ENCODE measurements around the gene ATG2B. TPM values are rescaled to one million over a fixed set of nuclear protein-coding genes. Genes with fewer than 3 reads are reported as not detected.

ATG2B gene
- total RNA-seq, 1 experiment from 2014 or later = 19.4 TPM

DNA sequence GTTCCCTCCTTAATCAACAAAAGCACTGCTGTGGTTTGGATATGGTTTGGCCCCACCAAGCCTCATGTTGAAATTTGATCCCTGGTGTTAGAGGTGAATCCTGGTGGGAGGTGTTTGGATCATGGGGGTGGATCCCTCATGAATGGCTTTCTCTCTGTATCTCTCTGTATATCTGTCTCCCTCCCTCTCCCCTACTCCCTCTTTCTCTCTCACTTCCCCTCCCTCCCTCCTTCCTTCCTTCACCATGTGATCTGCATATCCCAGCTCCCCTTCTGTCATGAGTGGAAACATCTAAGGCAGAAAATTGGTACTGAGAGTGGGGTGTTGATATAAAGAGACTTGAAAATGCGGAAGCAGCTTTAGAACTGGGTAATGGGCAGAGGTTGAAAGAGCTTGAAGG lies 5.4 kb upstream of the ATG2B start:
- no peak overlapping the region for H3K27ac Mint-ChIP-seq (ENCODE audit: unreplicated experiment)
- intact Hi-C loops (cut with micrococcal nuclease; ENCODE audit: unreplicated experiment) = no loop called here
- no peaks in the 10 kb centered on the region; the same call in 1 of the 2 replicates for H3K36me3 ChIP-seq (ENCODE audit: control insufficient read depth, insufficient read depth, low read length)
- H3K4me3 Mint-ChIP-seq (ENCODE audit: unreplicated experiment) = no peak overlapping the region
- no peaks in the 10 kb centered on the region for H3K9me3 ChIP-seq
- BruUV-seq (replicated peaks) = no TSS peak
- ChIA-PET CTCF (interaction anchor here (0.7 kb wide), 1 partner anchor 68 kb away, joined by 3 read pairs; no protein-coding TSS in a partner anchor), POLR2A (interaction anchor here (0.6 kb wide), 1 partner anchor 372 kb away, joined by 7 read pairs; no protein-coding TSS in a partner anchor)
- H3K4me3 ChIP-seq (ENCODE audit: low read depth, low read length) = no peak overlapping the region
- TF ChIP-seq, protein P1, sequence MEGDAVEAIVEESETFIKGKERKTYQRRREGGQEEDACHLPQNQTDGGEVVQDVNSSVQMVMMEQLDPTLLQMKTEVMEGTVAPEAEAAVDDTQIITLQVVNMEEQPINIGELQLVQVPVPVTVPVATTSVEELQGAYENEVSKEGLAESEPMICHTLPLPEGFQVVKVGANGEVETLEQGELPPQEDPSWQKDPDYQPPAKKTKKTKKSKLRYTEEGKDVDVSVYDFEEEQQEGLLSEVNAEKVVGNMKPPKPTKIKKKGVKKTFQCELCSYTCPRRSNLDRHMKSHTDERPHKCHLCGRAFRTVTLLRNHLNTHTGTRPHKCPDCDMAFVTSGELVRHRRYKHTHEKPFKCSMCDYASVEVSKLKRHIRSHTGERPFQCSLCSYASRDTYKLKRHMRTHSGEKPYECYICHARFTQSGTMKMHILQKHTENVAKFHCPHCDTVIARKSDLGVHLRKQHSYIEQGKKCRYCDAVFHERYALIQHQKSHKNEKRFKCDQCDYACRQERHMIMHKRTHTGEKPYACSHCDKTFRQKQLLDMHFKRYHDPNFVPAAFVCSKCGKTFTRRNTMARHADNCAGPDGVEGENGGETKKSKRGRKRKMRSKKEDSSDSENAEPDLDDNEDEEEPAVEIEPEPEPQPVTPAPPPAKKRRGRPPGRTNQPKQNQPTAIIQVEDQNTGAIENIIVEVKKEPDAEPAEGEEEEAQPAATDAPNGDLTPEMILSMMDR (IDR thresholded peaks at IDR 0.05; ENCODE audit: insufficient read depth in 1 of 2, low read depth in 1 of 2, low read length in 1 of 2, severe bottlenecking in 1 of 2, unreplicated experiment in 1 of 2) = no peak
- peaks cover 13% of the 10 kb centered on the region; the same call in 1 of the 2 replicates for H3K4me1 ChIP-seq
- no peaks in the 10 kb centered on the region for H3K27me3 Mint-ChIP-seq (ENCODE audit: insufficient read depth, unreplicated experiment)
- H3K4me1 Mint-ChIP-seq (ENCODE audit: low read depth, unreplicated experiment) = peaks cover 14% of the 10 kb centered on the region
- no peaks in the 10 kb centered on the region for H3K9me3 Mint-ChIP-seq (ENCODE audit: unreplicated experiment)
- no peak for DNase-seq
- peaks cover 12% of the 10 kb centered on the region for H3K36me3 Mint-ChIP-seq (ENCODE audit: insufficient read depth, unreplicated experiment)
- no peaks in the 10 kb centered on the region for H3K27me3 ChIP-seq (replicated peaks; ENCODE audit: control insufficient read depth, insufficient read depth, low read length)

DNA sequence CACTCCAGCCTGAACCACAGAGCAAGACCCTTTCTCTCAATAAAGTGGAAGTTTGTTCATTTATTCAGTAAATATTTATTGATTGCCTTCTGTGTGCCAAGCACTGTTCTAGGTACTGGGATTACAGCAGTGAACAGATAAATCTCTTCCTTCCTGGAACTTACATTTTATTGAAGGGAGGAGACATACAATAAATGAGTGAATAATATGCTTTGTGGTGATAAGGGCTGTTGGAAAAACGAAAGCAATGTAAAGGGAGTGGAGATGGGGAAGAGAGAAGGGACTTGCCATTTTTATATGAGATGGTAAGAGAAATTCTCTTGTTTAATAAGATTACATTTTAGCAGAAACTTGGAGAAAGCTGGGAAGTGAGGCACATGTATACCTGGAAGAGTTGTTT lies 1.8 kb upstream of the ATG2B start:
- CTCF ChIA-PET = no interaction called here
- BruUV-seq (replicated peaks) = no TSS peak
- peaks cover 14% of the 10 kb centered on the region for H3K4me1 Mint-ChIP-seq (ENCODE audit: low read depth, unreplicated experiment)
- intact Hi-C loops (cut with micrococcal nuclease; ENCODE audit: unreplicated experiment) = no loop called here
- no peak for DNase-seq
- POLR2A ChIA-PET = no interaction called here
- Histone ChIP-seq H3K4me3 (ENCODE audit: low read depth, low read length) (peak overlapping the region; percentile 95), H3K4me1 (peaks cover 18% of the 10 kb centered on the region; the same call in 1 of the 2 replicates), H3K27me3 (replicated peaks; ENCODE audit: control insufficient read depth, insufficient read depth, low read length) (no peaks in the 10 kb centered on the region), H3K9me3 (no peaks in the 10 kb centered on the region), H3K36me3 (ENCODE audit: control insufficient read depth, insufficient read depth, low read length) (no peaks in the 10 kb centered on the region; the same call in 1 of the 2 replicates)
- TF ChIP-seq, protein P1 (IDR thresholded peaks at IDR 0.05; ENCODE audit: insufficient read depth in 1 of 2, low read depth in 1 of 2, low read length in 1 of 2, severe bottlenecking in 1 of 2, unreplicated experiment in 1 of 2) = no peak
- H3K36me3 Mint-ChIP-seq (ENCODE audit: insufficient read depth, unreplicated experiment) = peaks cover 25% of the 10 kb centered on the region
- H3K4me3 Mint-ChIP-seq (ENCODE audit: unreplicated experiment) = peak overlapping the region; percentile 93
- no peaks in the 10 kb centered on the region for H3K9me3 Mint-ChIP-seq (ENCODE audit: unreplicated experiment)
- H3K27me3 Mint-ChIP-seq (ENCODE audit: insufficient read depth, unreplicated experiment) = no peaks in the 10 kb centered on the region
- no peak overlapping the region for H3K27ac Mint-ChIP-seq (ENCODE audit: unreplicated experiment)

DNA sequence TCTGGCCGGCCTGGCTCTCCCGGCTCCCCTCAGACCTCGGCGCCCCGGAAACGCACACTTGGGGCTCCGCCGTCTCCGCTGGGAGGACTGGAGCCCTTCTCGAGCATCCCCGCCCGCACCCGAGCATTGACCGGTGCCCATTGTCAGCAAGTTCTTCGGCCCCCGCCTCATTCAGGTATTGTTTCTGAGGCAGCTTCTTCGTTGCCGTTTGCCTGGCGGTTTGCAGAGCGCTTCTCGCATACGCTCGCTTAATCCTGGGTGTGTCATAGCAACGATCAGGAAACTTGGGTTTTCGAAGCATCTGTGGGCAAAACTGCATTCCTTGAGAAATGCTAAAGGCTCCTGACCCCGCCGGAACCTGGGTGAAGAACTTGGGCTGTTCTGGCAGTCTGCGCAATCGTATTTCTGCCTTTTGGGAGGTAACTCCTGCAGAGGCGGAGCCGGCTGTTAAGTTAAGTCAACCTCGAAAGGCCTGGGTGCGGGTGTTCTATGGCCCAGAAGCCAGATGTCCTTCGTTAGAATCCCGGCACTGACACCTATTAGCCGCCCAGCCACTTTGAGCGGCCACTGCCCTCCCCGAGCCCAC lies 703 bp upstream of the ATG2B start:
- no peaks in the 10 kb centered on the region for H3K9me3 ChIP-seq
- peak overlapping the region; percentile 95 for H3K4me3 ChIP-seq (ENCODE audit: low read depth, low read length)
- H3K9me3 Mint-ChIP-seq (ENCODE audit: unreplicated experiment) = no peaks in the 10 kb centered on the region
- peaks cover 25% of the 10 kb centered on the region for H3K36me3 Mint-ChIP-seq (ENCODE audit: insufficient read depth, unreplicated experiment)
- BruUV-seq (replicated peaks) = no TSS peak
- TF ChIP-seq, protein P1 (IDR thresholded peaks at IDR 0.05; ENCODE audit: insufficient read depth in 1 of 2, low read depth in 1 of 2, low read length in 1 of 2, severe bottlenecking in 1 of 2, unreplicated experiment in 1 of 2) = no peak
- peak overlapping the region; percentile 82 for H3K27ac Mint-ChIP-seq (ENCODE audit: unreplicated experiment)
- peaks cover 14% of the 10 kb centered on the region for H3K4me1 Mint-ChIP-seq (ENCODE audit: low read depth, unreplicated experiment)
- H3K36me3 ChIP-seq (ENCODE audit: control insufficient read depth, insufficient read depth, low read length) = no peaks in the 10 kb centered on the region; the same call in 1 of the 2 replicates
- DNase-seq = peak; percentile 49 to 61
- intact Hi-C loops (cut with micrococcal nuclease; ENCODE audit: unreplicated experiment) = loop anchor here (2.0 kb wide), 2 partner anchors 99 to 139 kb away; partner anchors contain the start of gene PAPOLA
- no peaks in the 10 kb centered on the region for H3K27me3 Mint-ChIP-seq (ENCODE audit: insufficient read depth, unreplicated experiment)
- ChIA-PET POLR2A (no interaction called here), CTCF (no interaction called here)
- H3K27me3 ChIP-seq (replicated peaks; ENCODE audit: control insufficient read depth, insufficient read depth, low read length) = no peaks in the 10 kb centered on the region
- peak overlapping the region; percentile 93 for H3K4me3 Mint-ChIP-seq (ENCODE audit: unreplicated experiment)
- peaks cover 18% of the 10 kb centered on the region; the same call in 1 of the 2 replicates for H3K4me1 ChIP-seq

Data from Caco-2 (cell line).